Neural cell (in vitro differentiated cells): ENCODE data around the gene CHAC2.

Experiments used
- CTCF ChIP-seq: fragments of 450-650 bp; IDR thresholded peaks from 2 replicates; pipeline ENCODE4 v1.5.1; 2014; ENCODE audit warnings: antibody characterized with exemption, mild to moderate bottlenecking, moderate library complexity; ENCODE audit not compliant: poor library complexity, severe bottlenecking
- EP300 ChIP-seq: fragments of 450-650 bp; conservative IDR thresholded peaks from 2 replicates; pipeline ENCODE4 v1.6.1; 2014; ENCODE audit warnings: antibody characterized with exemption, mild to moderate bottlenecking, moderate library complexity; ENCODE audit not compliant: poor library complexity, severe bottlenecking
- EZH2 ChIP-seq: fragments of 200-600, 300-800 bp; shearing (Covaris generic), sonication (generic); IDR thresholded peaks from 2 replicates; pipeline ENCODE4 v1.6.1; 2014; ENCODE audit warnings: antibody characterized with exemption, low read length, borderline replicate concordance, mild to moderate bottlenecking; ENCODE audit not compliant: insufficient read depth, poor library complexity, severe bottlenecking
- REST ChIP-seq: IDR thresholded peaks from 2 replicates; pipeline ENCODE4 v1.6.1; 2012; ENCODE audit warnings: borderline replicate concordance

- TF ChIP-seq CTCF (no peak), EZH2 (no peak), EP300 (no peak), REST (no peak)
Measured at GRCh38 chr2:53729143-53729762, 38.4 kb upstream of the CHAC2 start.
